ENCODE results near the gene ADSL.

Gene ADSL

DNA sequence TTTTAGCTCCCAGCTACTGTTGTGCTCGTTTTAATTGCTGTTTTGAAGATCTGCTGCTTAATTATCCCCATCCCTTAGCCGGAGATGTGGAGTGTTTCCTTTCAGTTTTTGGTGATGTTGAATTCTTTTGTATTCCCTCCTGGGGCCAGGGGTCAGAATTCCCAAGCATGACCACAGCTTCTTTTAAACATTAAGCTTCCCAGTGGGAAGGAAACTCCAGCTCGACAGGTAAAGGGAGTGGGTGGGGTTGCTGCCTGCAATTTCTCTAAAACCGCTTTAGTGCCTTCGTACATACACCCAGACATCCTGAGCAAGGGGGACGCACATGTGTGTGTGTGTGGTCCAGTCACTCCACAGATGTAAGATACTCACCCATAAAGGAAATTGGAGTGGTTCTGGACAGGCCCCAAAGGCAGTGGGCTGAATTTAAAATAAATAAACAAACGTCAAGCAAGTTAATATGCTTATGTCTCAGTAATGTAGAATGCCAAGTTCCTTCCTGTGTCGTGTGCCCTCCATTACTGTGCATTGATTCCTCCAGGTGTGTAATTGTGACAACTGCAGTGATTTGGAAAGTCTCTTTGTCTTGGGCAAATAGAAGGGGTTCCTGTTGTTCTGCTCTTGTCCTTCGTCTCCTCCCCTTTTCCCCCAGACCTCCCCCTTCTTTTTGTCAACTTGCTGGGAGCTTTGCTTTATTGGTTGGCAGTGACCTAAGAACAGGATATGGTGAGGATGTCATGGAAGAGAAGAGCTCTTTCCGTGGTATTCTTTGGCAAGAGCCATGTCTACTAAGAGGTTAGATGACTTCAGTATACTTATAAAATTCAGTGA is 19.2 kb upstream of the ADSL start:
- no peak for DNase-seq

DNA sequence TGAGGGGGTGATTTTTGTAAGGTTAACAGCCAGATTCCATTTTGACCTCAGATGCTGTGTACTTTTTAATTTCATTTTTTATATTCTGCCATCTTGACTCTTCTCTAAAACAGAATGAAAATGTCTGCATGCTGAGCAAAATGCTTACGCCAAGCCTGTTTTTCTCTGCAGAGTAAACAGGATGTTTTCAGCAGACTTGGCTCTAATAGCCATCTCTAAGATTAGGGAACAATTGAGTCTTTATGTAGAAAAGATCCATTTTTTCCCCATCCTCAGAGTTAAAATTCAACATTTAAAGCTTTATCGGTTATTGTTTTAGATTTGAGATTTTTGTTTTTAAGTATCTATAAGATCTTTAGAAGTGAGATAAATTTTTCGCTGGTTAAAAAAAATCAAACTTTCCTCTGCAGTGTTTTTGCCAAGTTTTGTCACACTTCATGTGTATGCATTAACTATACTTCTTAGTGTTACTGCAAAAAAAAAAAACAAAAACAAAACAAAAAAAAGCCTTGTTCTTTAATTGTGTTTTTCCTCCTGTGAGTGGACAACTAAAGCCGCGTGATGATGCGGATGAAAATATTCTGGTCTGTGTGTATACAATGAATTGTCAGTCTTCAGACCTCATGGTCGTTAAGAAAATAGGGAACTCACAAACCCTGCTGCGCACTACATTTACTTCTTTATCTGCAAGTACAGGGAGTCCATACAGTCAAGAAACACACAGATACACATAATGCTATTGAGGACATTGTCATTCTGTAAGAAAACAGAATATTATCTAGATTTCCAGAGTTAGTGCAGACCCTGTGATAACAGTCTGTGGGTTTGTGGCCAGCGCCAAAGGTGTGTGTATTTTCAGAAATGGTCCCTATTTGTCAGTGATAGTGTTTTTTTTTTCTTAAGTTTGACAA is 17.5 kb upstream of the ADSL start:
- DNase-seq = no peak

DNA sequence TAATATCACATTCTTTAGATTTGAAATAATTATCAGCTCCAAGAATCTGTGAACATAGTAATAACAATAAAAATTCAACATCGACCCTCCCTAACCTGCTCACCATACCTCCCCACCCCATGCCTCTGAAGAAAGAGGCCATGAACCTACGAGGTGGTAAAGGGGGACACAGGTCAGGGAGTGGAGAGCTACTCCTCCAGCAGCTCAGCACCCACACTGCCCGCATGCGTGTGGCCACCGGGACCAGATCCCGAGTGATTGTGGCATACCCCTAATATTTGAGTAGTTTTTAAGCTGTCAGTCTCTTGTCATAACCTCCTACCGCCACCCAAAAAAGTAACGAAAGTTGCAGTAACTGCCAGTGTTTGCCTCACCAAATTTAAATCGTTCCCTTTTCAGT is 16.8 kb upstream of the ADSL start:
- no peak for DNase-seq

DNA sequence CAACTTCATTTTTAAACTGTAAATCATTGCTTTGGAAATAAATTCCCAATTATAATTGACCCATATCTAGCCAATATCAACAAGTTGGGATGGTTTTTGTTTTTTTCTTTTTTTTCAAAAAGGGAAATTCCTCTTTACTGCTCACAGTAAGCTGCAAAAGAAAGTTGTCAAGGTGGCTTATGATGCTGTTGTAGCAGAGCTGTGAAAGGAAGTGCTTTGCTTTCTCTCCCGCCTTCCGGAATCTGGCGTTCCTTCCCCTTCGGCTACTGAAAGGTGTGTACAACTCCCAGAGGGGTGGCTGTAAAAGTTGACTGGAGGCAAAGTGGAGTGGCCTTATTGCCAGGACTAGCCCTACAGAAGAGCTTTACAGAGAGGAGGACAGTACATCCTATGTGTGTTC is 16.2 kb upstream of the ADSL start:
- DNase-seq = no peak

DNA sequence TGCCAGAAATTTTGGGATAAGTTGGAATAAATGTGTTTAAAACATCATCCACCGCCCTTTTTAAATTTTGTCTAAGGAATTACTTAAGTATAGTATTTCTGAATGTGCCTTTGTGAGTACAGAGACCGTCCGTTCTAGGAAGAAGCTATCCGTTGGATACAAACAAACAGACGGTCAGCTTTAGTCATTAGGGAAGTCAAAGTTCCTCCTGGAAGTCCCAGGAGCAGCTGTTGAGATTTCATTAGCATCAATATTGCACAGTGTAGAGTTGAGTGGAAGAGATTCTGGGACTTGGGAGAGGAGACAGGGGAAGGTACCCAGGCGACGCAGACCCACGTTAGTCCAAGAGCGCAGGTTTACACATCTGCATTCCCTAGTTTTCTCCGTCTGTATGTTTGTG is 15.7 kb upstream of the ADSL start:
- no peak for DNase-seq

DNA sequence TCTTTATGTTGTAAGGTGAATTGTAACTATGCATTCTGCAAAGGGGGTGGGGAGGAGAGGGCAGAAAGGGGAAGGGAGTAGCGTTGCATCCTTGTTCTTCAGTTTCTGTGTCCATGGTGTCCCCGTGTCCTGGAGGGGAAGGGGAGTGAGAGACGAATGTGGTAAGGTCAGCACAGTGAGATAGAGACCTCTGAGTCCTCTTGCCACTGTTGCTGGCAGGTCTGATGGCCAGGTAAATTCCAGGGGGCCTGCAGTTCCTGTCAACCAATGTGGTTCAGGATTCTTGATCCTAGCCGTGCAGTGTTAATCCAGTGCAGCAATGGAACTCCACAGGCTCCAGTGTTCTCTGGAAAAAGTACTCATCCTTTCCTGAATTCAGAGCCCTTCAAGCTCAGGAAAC is 14.6 kb upstream of the ADSL start:
- DNase-seq = no peak

DNA sequence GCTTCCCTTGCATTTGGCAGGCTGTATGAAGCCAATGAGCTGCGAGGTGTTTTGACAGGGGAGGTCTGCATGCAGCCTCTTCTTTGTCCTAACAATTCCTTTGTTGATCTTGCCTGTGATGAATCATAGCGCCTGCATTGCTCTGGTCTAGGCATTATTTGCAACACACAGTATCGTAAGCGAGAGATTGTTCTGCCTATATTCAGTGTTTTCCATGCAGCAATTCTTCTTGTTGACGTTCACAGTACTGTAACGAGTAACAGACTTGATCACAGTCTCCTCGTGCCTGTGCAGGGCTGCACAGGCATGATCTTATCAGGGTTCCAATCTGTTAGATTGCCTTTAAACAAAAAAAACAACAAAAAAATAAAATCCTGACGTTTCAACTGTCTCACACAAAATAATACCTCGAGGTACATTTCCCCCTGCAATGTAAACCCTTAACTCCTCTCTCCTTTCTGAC is 13.9 kb upstream of the ADSL start:
- no peak for DNase-seq

DNA sequence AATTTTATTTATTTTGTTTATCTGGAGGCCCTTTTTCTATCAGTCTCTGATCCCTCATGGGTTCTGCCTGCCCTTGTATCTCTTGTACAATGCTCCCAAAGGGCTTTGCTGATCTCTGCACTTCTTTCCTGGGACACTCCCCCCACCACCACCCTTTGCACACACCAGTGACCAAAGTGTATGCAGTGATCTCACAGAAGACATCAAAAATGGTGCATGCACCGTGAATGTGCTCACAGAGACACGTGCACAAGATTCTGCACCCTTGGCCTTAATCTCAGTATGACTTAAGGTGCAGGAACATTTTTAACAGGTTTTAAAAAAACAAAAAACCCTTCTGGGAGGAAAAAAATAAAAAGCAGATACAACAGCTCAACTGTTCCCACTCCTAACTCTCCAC is 12.2 kb upstream of the ADSL start:
- DNase-seq = no peak

DNA sequence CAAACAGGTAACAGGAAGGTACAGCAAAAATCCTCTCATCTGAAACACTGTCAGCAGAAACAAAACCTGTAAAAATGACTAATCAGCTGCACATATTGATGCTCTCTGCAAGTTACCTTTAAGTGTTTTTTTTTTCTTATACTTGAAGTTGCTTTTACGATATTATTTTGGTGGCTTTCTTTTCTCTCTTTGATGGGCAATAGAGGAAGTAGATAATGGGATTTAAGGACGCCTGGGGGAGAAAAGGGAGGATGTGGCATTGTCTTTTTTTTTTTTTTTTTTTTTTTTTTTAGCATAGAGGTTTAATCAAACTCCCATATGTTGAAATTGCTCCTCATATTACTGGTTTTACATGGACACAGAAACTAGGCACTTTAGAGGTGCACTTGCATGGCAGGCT is 11.4 kb upstream of the ADSL start:
- no peak for DNase-seq

DNA sequence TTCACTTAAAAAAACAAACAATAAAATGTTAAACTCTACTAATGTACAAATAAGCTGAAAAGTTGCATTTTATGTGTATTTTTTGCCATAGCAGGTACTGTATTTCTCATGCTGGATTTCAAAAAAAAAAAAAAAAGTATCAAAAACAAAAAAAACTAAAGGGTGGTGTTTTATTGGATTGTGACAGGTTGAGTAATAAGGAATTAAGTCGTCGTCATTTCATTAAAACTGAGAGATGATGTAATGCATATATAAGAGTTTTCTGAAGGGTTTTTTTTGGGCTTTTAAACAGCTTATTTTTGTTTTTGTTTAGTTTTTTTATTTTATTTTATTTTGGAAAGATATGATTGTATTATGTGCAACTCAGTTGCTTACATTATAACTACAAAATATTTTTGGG is 10.9 kb upstream of the ADSL start:
- DNase-seq = no peak

DNA sequence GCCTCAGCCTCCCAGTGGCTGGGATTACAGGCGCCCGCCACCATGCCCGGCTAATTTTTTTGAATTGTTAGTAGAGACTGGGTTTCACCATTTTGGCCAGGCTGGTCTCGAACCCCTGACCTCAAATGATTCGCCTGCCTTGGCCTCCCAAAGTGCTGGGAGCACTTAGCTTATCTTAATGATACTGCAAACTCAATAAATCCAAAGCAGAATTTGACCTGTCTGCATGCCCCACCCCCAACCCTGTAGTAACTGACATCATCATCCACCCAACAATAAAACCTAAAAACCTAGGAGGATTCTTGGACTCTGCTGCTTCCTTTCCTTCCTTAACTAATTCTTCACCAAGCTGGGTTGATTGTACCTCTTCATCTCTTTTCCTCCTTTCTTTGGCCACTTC is 6.3 kb upstream of the ADSL start:
- DNase-seq = no peak

DNA sequence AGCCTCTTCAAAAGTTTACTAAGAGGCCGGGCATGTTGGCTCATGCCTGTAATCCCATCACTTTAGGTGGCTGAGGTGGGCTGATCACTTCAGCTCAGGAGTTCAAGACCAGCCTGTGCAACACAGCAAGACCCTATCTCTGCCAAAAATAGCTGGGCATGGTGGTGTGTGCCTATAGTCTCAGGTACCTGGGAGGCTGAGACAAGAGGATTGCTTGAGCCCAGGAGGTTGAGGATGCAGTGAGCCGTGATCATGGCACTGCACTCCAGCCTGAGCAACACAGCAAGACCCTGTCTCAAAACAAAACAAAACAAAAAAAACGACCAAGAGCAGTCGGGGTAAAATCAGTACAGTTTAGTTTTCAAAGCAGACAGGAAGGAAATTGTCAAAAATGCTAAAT is 4.7 kb upstream of the ADSL start:
- no peak for DNase-seq

DNA sequence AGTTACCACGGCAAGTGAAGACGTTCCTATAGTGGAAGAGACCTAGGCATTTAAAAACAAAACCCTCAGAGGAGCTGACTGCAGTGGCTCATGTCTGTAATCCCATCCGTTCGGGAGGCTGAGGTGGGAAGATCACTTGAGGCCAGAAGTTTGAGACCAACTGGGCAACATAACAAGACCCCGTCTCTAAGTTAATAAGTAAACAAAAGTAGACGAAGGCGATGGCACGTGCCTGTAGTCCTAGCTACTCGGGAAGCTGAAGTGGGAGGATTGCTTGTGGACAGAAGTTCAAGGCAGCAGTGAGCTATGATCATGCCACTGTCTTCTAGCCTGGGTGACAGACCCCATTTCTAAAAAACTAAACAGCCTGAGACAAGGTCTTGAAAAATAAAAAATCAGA is 3.8 kb upstream of the ADSL start:
- DNase-seq = no peak

DNA sequence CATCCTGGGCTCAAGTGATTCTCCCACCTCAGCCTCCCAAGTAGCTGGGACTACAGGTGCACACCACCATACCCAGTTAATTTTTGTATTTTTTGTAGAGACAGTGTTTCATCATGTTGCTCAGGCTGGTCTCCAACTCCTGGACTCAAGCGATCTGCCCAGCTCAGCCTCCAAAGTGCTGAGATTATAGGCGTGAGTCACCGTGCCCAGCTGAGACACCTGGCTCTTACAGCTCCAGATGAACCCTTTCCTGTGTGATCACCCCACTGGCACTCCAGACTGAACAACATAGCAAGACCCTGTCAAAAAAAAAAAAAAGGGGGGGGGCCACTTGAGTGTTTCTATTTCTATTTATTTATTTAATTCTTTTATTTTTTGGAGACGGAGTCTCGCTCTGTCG is 1.0 kb upstream of the ADSL start:
- DNase-seq = no peak

DNA sequence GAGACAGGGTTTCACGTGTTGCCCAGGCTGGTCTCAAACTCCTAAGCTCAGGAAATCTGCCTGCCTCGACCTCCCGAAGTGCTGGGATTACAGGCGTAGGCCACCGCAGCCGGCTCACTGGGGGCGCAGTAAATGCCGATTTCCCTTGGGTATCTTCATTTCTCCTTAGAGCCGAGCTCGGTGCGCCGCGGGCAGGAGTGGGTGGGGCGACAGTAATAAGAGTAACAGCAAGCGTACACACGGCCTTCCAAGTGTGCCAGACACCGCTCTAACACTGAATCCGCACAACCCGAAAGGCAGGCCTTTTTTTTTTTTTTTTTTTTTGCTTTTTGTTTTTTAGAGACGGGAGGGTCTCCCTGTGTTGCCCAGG is 500 bp upstream of the ADSL start:
- no peak for DNase-seq

DNA sequence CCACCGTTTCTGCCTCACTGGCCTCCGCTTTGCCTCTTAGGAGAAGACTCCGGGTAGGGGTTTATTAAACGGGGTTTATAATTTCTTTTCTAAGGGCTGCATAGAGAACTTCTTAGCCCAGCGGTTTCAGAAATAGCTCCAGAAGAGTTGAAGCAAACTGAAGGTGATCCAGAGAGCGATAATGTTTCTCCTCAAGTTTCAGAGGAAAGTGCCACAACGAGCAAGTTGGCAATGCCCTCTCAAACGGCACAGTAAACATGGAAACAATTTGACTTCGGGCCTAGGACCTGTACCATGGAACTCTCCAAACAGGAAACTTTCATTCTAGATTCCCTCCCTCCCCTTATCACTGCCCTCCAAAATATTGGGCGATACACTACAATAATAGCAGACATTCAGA is 1.0 kb downstream of the ADSL start:
- DNase-seq = no peak

DNA sequence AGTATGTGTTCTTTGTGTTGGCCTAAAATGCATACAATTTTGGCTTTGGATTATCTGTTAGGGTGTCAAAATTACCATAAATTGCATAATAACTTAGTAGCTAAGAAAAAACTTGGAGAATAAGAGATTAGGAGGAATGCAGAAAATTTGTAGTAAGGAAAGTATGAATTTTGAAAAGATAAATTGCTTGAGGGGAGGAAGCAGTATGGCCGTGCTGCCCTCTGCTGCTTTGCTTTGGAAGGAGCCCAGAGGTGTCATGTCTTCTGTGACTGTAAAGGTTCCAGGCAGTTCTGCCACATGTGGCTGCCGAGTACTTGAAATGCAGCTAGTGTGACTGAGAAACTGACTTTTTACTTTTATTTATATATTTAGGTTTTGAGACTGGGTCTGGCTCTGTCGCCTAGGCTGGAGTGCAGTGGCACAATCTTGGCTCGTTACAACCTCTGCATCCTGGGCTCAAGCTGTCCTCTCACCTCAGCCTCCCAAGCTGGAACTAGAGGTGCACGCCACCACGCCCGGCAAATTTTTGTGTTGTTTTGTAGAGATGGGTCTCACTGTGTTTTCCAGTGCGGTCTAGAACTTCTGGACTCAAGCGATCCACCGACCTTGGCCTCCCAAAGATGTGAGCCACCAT is 1.8 kb downstream of the ADSL start:
- no peak for DNase-seq

DNA sequence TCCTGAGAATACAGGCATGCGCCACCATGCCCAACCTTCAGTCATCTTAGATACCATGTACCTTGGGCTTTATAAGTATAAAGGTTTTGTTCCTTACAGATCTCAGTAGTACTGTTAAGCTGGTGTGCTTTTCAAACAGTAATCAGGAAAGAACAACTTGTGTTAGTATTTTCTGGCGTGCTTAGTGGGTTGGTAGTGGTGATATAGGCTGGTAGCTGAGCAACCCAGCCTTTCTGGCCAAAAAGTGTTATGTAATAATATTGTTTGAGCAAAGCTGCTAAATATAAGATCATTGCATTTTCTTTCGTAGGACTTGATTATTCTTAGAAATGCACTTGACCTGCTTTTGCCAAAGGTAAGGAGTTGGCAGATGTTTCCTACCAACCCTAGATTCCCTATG is 6.5 kb downstream of the ADSL start:
- no peak for DNase-seq

DNA sequence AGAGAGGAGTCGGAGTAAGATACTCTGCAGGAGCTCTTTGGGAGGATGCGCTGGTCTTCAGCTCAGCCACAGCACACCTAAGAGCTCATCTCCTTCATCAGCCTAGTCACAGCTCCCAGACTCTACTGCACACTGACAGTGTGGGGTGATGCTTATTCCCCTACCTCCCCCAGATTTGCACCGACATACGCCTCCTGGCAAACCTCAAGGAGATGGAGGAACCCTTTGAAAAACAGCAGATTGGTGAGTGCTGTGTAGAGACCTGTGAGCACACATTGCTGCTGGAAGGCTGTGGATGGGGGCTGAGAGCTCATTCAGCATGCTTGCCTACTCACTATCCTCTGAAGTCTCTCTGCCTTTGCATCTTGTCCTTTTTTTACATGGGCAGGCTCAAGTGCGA is 14.8 kb downstream of the ADSL start:
- DNase-seq = no peak

DNA sequence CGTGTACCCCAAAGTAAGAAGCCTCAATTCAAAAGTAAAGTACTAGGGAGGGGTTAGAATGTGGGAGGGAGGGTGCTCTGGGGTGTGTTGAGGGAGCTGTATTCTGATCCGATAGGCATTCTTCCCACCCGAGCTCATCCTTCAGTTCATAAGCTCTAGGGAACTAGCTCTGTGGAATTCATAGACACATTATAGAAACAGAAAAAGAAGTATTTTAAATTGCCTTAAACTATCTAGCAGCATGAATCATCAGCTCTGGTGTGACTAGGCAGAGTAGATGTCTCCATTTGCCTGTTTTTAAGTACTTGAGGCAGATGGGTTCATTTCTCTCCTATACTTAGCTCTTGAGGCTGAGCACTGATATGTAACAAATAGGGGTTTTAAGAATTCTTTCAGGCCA is 16.8 kb downstream of the ADSL start:
- DNase-seq = no peak

DNA sequence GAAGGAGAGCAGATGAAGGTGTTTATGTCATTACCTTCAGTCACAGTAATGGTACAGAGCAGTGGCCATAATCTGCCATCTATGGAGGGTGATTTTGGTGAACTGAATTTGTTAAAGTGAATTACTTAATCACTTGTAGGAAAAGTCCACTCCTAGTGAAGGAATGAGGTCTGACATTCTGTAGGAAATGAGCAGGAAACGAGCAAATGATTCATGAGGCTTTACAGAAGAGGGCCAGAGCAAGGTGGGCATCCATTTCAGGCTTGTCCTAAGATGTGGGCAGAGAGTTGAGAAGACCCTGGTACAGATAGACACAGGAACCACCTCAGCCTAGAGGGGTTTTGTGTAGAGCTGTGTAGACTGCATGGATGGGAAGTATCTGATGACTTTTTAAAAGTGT is 18.1 kb downstream of the ADSL start:
- DNase-seq = no peak

DNA sequence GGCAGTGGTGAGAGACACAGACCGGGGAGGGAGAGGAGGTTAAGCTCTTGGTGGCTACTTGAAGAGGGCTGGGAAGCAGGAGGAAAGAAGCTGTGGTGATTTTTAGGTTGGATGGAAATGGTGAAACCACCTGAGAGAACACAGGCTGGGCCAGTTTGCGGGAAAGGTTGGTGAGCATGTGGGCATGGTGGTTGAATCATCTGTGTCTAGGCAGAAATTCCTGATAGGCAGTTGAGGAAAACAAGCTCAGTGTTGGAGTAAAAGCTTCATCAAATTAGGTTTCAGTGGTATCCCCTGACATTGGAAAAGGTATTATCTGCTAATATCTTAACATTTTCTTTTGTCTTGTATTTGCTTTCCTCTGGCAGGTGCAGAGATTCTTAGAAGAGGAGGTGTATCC is 19.8 kb downstream of the ADSL start:
- no peak for DNase-seq

DNA sequence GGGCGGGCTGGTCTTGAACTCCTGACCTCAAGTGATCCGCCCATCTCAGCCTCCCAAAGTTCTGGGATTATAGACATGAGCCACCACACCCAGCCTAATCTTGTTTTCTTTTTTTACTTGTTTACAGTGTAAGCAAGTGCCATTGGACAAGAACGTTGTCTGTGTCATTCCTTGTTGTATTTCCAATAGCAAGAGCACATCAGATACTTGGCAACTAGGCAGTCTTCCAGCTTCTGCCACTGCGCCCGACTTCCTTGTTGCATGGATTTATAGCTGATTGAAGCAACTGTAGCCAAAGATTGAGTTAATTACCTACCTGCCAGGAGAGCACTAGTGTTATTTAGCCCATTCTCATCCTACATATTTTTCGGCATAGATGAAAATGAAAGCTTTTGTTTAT is 21.0 kb downstream of the ADSL start:
- no peak for DNase-seq
